H9 (cell line): ENCODE data around the gene GAN. TPM values are rescaled to one million over a fixed set of nuclear protein-coding genes. Genes with fewer than 3 reads are reported as not detected.

Source experiments
- DNase-seq: peaks from one replicate; pipeline ENCODE4 v3.0.0-alpha.2; 2017
- H2AFZ ChIP-seq: one replicate; pipeline ENCODE4 v1.6.1; 2013; ENCODE audit warnings: mild to moderate bottlenecking, low read length, control low read depth, moderate library complexity
- H2AK5ac ChIP-seq: 2 replicates; pipeline ENCODE4 v1.6.1; 2013; ENCODE audit warnings: low read length, control low read depth, mixed read lengths; ENCODE audit not compliant: insufficient read length
- H2BK120ac ChIP-seq: one replicate; pipeline ENCODE4 v1.6.1; 2013; ENCODE audit warnings: low read depth, mild to moderate bottlenecking, low read length, control low read depth, inconsistent platforms; ENCODE audit not compliant: poor library complexity, severe bottlenecking
- H2BK12ac ChIP-seq: 2 replicates; pipeline ENCODE4 v1.6.1; 2013; ENCODE audit warnings: low read length, control low read depth, mixed read lengths, low read depth; ENCODE audit not compliant: insufficient read length
- H2BK15ac ChIP-seq: 2 replicates; pipeline ENCODE4 v1.6.1; 2013; ENCODE audit warnings: low read depth, low read length, control low read depth
- H2BK20ac ChIP-seq: one replicate; pipeline ENCODE4 v1.6.1; 2013; ENCODE audit warnings: low read depth, mild to moderate bottlenecking, low read length, control low read depth, inconsistent platforms; ENCODE audit not compliant: poor library complexity, severe bottlenecking
- H2BK5ac ChIP-seq: 2 replicates; pipeline ENCODE4 v1.6.1; 2013; ENCODE audit warnings: low read length, control low read depth, mixed read lengths; ENCODE audit not compliant: insufficient read length
- H3K14ac ChIP-seq: 2 replicates; pipeline ENCODE4 v1.6.1; 2013; ENCODE audit warnings: low read length, control low read depth; ENCODE audit not compliant: insufficient read depth
- H3K18ac ChIP-seq: 2 replicates; pipeline ENCODE4 v1.6.1; 2013; ENCODE audit warnings: low read depth, mild to moderate bottlenecking, mixed read lengths, low read length, control low read depth; ENCODE audit not compliant: insufficient read length
- H3K23ac ChIP-seq: 2 replicates; pipeline ENCODE4 v1.6.1; 2013; ENCODE audit warnings: low read length, control low read depth, mixed read lengths, low read depth; ENCODE audit not compliant: insufficient read length
- H3K23me2 ChIP-seq: 2 replicates; pipeline ENCODE4 v1.6.1; 2013; ENCODE audit warnings: low read depth, mild to moderate bottlenecking, mixed read lengths, low read length, control low read depth; ENCODE audit not compliant: insufficient read length, poor library complexity, severe bottlenecking
- H3K27ac ChIP-seq: 2 replicates; pipeline ENCODE4 v1.5.1; 2013; ENCODE audit warnings: low read length, control low read depth, mixed read lengths, low read depth; ENCODE audit not compliant: insufficient read length
- H3K27me3 ChIP-seq: 2 replicates; pipeline ENCODE4 v1.6.1; 2013; ENCODE audit warnings: low read length, control low read depth, inconsistent platforms; ENCODE audit not compliant: insufficient read depth
- H3K4ac ChIP-seq: 2 replicates; pipeline ENCODE4 v1.6.1; 2013; ENCODE audit warnings: low read depth, mild to moderate bottlenecking, control low read depth, inconsistent platforms, low read length, moderate library complexity
- H3K4me1 ChIP-seq: 2 replicates; pipeline ENCODE4 v1.6.1; 2013; ENCODE audit warnings: low read length, control low read depth, inconsistent platforms; ENCODE audit not compliant: insufficient read depth
- H3K4me2 ChIP-seq: 2 replicates; pipeline ENCODE4 v1.6.1; 2013; ENCODE audit warnings: low read length, control low read depth, mixed read lengths; ENCODE audit not compliant: insufficient read length, insufficient read depth
- H3K56ac ChIP-seq: 2 replicates; pipeline ENCODE4 v1.6.1; 2013; ENCODE audit warnings: low read depth, mild to moderate bottlenecking, mixed read lengths, low read length, control low read depth; ENCODE audit not compliant: insufficient read length
- H3K79me1 ChIP-seq: 2 replicates; pipeline ENCODE4 v1.6.1; 2013; ENCODE audit warnings: low read depth, mild to moderate bottlenecking, moderate library complexity, low read length, control low read depth, inconsistent platforms; ENCODE audit not compliant: insufficient read depth, poor library complexity, severe bottlenecking
- H3K79me2 ChIP-seq: 2 replicates; pipeline ENCODE4 v1.6.1; 2013; ENCODE audit warnings: low read length, control low read depth, inconsistent platforms; ENCODE audit not compliant: insufficient read depth
- H3K9ac ChIP-seq: 2 replicates; pipeline ENCODE4 v1.6.1; 2013; ENCODE audit warnings: low read length, control low read depth, mixed read lengths; ENCODE audit not compliant: insufficient read length; ENCODE audit errors: extremely low read depth
- H3K9me3 ChIP-seq: one replicate; pipeline ENCODE4 v1.6.1; 2013; ENCODE audit warnings: low read depth, low read length, inconsistent platforms; ENCODE audit not compliant: control insufficient read depth
- H3T11ph ChIP-seq: one replicate; pipeline ENCODE4 v1.6.1; 2013; ENCODE audit warnings: mild to moderate bottlenecking, low read length, control low read depth, inconsistent platforms
- H4K20me1 ChIP-seq: one replicate; pipeline ENCODE4 v1.6.1; 2013; ENCODE audit not compliant: control insufficient read depth, insufficient read length, insufficient read depth
- H4K5ac ChIP-seq: 2 replicates; pipeline ENCODE4 v1.6.1; 2013; ENCODE audit warnings: low read depth, mild to moderate bottlenecking, mixed read lengths, low read length, control low read depth; ENCODE audit not compliant: insufficient read length
- H4K8ac ChIP-seq: replicated peaks from 2 replicates; pipeline ENCODE4 v1.6.1; 2013; ENCODE audit warnings: low read length, control low read depth, mixed read lengths, low read depth; ENCODE audit not compliant: insufficient read length
- H4K91ac ChIP-seq: 2 replicates; pipeline ENCODE4 v1.6.1; 2013; ENCODE audit warnings: low read depth, mild to moderate bottlenecking, moderate library complexity, mixed read lengths, low read length, control low read depth; ENCODE audit not compliant: insufficient read length
- H3K27ac Mint-ChIP-seq, 3 experiments: 2 replicates in 2 of 3; 3 replicates in 1 of 3; pipeline ENCODE4 v1.8.0; 2020 to 2021; ENCODE audit warnings: mixed read lengths in 3 of 3, mild to moderate bottlenecking in 1 of 3, moderate library complexity in 1 of 3
- H3K27me3 Mint-ChIP-seq: 2 replicates; pipeline ENCODE4 v1.8.0; 2021; ENCODE audit warnings: low read depth, mild to moderate bottlenecking, moderate library complexity, mixed read lengths
- H3K36me3 Mint-ChIP-seq, 3 experiments: 2 replicates in 2 of 3; 3 replicates in 1 of 3; pipeline ENCODE4 v1.8.0; 2020 to 2021; ENCODE audit warnings: low read depth in 3 of 3, mixed read lengths in 3 of 3; ENCODE audit not compliant: insufficient read depth in 1 of 3
- H3K4me1 Mint-ChIP-seq, 2 experiments: 2 replicates each; pipeline ENCODE4 v1.8.0; 2020; ENCODE audit warnings: mixed read lengths in 2 of 2
- H3K4me3 Mint-ChIP-seq, 2 experiments: 2 replicates in 1 of 2; 3 replicates in 1 of 2; pipeline ENCODE4 v1.8.0; 2020 to 2021; ENCODE audit warnings: mild to moderate bottlenecking in 2 of 2, mixed read lengths in 2 of 2, moderate library complexity in 1 of 2
- H3K9me3 Mint-ChIP-seq, 2 experiments: 2 replicates in 1 of 2; 3 replicates in 1 of 2; pipeline ENCODE4 v1.8.0; 2020; ENCODE audit warnings: mild to moderate bottlenecking in 2 of 2, mixed read lengths in 2 of 2, moderate library complexity in 1 of 2
- CTCF ChIP-seq: fragments of 200-600 bp; sonication (generic); conservative IDR thresholded peaks from 3 replicates; pipeline ENCODE4 v1.8.0; 2021; ENCODE audit warnings: antibody characterized with exemption, mild to moderate bottlenecking
- WGBS: extraction: QIAGEN DNeasy Blood & Tissue Kit; methylation state at CpG from one replicate; pipeline ENCODE4 v1.1.7; 2013; ENCODE audit warnings: missing lambda C conversion rate, low lambda C conversion rate, mixed read lengths; ENCODE audit not compliant: insufficient read length; ENCODE audit errors: extremely low coverage; 5-methylcytosine and 5-hydroxymethylcytosine counted together
- total RNA-seq: library from RNA; stranded (reverse); gene quantifications from 2 replicates; pipeline ENCODE4 v1.2.1, GENCODE V29; 2021

GAN gene
- total RNA-seq, 1 experiment from 2014 or later: 20.9 TPM

- no CpG with 5 or more reads among the region's 10 CpGs for WGBS
- no peak overlapping the region for H4K91ac ChIP-seq
- H3K23ac ChIP-seq: no peak overlapping the region
- Mint-ChIP-seq H3K4me3 (no peak overlapping the region), H3K4me1 (peaks cover 11 to 14% of the 10 kb centered on the region in 2 experiments), H3K36me3 (no peaks in the 10 kb centered on the region), H3K9me3 (no peaks in the 10 kb centered on the region), H3K27ac (no peak overlapping the region), H3K27me3 (peaks cover 34% of the 10 kb centered on the region)
- no peak overlapping the region for H2BK5ac ChIP-seq
- peaks cover under 1% of the 10 kb centered on the region; the same call in 1 of the 2 replicates for H3K27me3 ChIP-seq
- H3K56ac ChIP-seq: no peak overlapping the region
- H4K20me1 ChIP-seq: no peaks in the 10 kb centered on the region
- H3T11ph ChIP-seq: no peak overlapping the region
- H3K9ac ChIP-seq: no peak overlapping the region
- H2BK120ac ChIP-seq: no peak overlapping the region
- no peak overlapping the region for H3K27ac ChIP-seq
- no peak overlapping the region for H2BK15ac ChIP-seq
- no peak overlapping the region for H3K18ac ChIP-seq
- no peaks in the 10 kb centered on the region for H3K23me2 ChIP-seq
- H3K14ac ChIP-seq: no peak overlapping the region
- H3K79me1 ChIP-seq: no peaks in the 10 kb centered on the region
- no peak overlapping the region for H2AK5ac ChIP-seq
- H2AFZ ChIP-seq: no peak overlapping the region
- no peak for TF ChIP-seq CTCF
- H2BK20ac ChIP-seq: no peak overlapping the region
- no peak overlapping the region for H4K8ac ChIP-seq
- DNase-seq: no peak
- H3K9me3 ChIP-seq: no peaks in the 10 kb centered on the region
- H3K79me2 ChIP-seq: no peaks in the 10 kb centered on the region
- H3K4ac ChIP-seq: no peak overlapping the region
- no peak overlapping the region for H4K5ac ChIP-seq
- H2BK12ac ChIP-seq: no peak overlapping the region
- no peaks in the 10 kb centered on the region; the same call in 1 of the 2 replicates for H3K4me1 ChIP-seq
- H3K4me2 ChIP-seq: no peak overlapping the region
These were observed 123.1 kb downstream of the GAN start for GRCh38 chr16:81437865-81438264.

Other genes starting within 250 kb of the GAN start
- 0.86 and 2.0 TPM in 2 replicates for gene C16orf46, start 237.7 kb upstream of the GAN start, total RNA-seq
- gene GCSH, start 218.6 kb upstream of the GAN start, total RNA-seq: 85.9 and 87.4 TPM in 2 replicates
- not detected in 2 replicates for gene BCO1, start 76.3 kb upstream of the GAN start, total RNA-seq
- gene CMIP, start 129.8 kb downstream of the GAN start, total RNA-seq: 48.2 and 49.7 TPM in 2 replicates